ENCODE results near the gene CNST.

- TF ChIP-seq CTCF (IDR thresholded peaks at IDR 0.05; ENCODE audit: low read length) (no peak), EZH2 (optimal IDR thresholded peaks at IDR 0.05; ENCODE audit: low read depth, low read length) (no peak), EZH2phosphoT487 (IDR thresholded peaks at IDR 0.05; ENCODE audit: low read length) (no peak)
Measured at GRCh38 chr1:246709835-246710234, 143.6 kb downstream of the CNST start.
